Stromal cell of bone marrow (primary cell): ENCODE measurements around the gene WNT1.

Experiments
- DNase-seq: peaks from one replicate; pipeline ENCODE4 v3.0.0-alpha.2; 2012; ENCODE audit warnings: low read depth

Gene WNT1

GRCh38 chr12:49000346-49000745 lies 22.2 kb downstream of the WNT1 start:
- no peak for DNase-seq

- no peak for DNase-seq
These were observed 30.8 kb downstream of the WNT1 start for GRCh38 chr12:49008943-49009342.

GRCh38 chr12:49010092-49010668 lies 32.1 kb downstream of the WNT1 start:
- DNase-seq = no peak

GRCh38 chr12:49012739-49013138 lies 34.6 kb downstream of the WNT1 start:
- DNase-seq = no peak

DNA sequence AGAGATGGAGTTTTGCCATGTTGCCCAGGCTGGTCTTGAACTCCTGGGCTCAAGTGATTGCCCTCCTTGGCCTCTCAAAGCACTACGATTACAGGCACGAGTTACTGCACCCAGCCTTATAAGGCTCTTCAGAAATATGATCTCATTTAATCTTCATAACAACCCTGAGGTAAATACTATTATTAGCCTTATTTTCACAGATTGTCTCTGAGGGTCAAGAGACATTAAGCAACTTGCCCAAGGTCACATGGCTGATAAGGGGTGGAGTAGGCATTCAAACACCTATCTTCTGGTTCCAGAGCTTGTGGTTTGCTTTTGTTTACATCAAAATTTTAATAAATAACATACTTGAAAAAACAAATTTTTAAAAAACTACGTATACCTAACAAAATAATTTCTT lies 35.3 kb downstream of the WNT1 start:
- no peak for DNase-seq

DNA sequence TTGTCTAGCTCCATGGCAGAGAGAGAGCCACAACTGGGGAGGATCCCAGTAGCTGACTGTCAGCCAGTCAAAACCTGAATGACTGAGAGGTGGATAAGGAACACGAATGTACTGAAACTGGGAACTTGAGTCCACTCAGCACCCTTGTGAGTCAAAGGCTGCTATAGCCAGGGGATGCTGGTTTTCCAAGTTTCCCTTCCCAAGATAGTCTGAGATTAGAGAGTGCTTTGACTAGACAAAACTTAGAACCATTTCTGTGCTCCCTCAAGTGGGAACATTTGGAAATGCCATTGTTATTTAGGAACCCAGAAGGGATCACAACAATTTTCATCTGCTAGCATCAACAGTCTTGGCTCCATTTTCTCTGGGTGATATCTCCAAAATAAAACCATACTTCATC lies 36.4 kb downstream of the WNT1 start:
- DNase-seq = peak; percentile 48

DNA sequence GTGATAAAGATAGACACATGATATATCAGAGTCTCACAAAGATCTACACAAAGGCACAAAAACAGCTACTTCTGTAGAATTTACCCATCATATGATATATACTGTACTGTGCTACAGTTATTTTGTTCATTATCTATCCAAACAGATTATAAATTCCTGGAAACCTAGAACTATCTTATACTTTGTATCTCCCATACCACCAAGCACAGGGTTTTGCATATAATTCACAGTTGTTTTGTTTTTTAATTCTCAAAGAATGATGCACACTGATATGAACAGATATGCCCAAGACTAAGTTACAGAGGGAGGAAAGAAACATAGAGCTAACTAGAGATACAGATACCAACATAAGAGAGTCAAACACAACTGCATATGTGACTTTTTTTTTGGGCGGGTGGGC lies 37.1 kb downstream of the WNT1 start:
- DNase-seq = no peak

DNA sequence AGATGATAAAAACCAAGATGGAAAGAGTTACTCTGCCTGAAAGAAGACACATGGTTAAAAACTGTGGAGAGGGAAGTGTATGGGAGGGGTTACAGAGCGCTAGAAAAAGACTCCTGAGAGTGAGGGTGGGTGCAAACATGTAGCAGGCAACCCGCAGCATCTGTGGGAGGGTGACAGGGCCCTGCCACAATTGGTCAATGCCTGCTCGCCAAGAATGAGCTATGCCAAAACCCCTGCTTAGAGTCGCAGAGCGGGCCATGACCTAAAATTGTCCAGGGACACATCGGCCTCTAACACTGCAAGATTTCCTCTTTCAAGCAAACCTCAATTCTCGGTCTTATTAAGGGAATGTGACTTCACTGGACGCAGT lies 39.8 kb downstream of the WNT1 start:
- peak; percentile 28 for DNase-seq

GRCh38 chr12:49018261-49019119 lies 40.4 kb downstream of the WNT1 start, which contains the start of gene PRKAG1:
Gene PRKAG1, minus strand, starts transcription at chr12:49018776. Its CDS starts 36 bp downstream, at chr12:49018740.
- peak; percentile 94 for DNase-seq

DNA sequence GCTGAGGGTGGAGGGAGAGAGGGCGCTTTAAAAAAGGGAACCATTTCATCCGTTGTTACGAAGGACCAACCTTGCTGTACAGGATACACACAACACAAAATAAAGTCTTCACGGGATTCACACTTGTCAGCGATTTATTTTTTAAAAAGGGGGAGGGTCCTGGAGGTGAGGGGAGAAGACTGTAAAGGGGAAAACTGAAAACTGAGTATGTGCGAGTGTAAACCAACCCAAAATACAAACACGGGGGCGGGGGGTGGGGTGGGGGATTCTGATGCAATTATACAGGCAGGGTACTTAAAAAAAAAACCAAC lies 41.0 kb downstream of the WNT1 start:
- DNase-seq = no peak

DNA sequence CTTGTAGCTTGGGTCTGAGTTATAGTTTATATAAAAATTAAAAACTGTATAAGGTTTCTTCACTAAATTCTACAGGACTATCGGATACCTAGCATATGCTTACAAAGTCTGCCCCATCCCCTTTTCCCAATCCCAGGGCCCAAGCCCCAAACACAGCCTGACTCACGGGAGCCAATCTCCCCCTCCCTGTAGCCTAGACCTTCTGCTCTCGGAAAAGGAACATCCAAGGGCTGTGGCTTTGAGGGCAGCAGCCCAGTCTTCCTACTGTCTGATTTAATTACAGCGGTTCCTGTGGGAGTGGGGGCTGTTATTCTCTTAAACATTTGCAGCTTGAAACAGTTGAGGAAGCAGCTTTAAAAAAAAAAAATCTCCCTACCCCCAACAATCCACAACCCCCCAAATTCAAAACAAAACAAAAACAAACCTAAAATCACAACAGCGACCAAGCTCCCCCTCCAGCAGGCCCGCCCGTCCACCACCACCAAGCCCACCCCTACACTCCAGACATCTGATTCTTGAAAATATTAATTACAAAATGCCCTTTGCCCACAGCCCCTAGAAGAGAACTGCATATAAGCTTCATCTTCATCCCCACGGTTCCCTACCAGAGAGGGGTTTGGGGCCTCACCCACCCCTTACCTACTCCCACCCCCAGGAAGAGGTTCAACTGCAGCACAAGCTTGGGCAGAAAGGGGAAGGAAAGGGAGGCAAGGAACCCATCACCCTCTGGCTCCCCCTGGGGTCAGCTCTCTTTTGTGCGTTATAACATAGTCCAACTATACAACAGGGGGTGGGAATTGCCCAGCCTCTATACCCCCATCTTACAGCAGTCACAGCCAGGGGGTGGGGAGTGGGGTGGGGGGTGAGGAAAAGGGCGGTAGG lies 41.6 kb downstream of the WNT1 start:
- no peak for DNase-seq

DNA sequence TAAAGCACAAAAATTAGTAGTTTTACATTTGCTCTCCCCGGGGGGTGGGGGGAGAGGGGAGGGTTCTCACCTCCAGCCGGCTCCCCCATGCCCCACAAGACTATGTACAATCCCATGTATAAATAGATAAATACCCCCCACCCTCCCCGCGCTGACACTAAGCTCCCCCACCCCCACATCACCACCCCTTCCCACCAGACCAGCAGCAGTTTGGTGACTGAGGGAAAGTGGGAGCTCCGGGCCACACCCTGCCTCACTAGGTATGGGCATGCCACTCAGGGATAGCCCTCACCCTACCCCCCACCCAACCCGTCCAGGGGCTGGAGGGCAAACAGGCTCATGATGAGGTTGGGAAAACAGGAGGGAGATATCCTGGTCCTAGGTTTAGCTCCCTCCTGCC lies 42.3 kb downstream of the WNT1 start:
- DNase-seq = no peak

- DNase-seq = no peak
These were observed 43.3 kb downstream of the WNT1 start for GRCh38 chr12:49021292-49021915.

DNA sequence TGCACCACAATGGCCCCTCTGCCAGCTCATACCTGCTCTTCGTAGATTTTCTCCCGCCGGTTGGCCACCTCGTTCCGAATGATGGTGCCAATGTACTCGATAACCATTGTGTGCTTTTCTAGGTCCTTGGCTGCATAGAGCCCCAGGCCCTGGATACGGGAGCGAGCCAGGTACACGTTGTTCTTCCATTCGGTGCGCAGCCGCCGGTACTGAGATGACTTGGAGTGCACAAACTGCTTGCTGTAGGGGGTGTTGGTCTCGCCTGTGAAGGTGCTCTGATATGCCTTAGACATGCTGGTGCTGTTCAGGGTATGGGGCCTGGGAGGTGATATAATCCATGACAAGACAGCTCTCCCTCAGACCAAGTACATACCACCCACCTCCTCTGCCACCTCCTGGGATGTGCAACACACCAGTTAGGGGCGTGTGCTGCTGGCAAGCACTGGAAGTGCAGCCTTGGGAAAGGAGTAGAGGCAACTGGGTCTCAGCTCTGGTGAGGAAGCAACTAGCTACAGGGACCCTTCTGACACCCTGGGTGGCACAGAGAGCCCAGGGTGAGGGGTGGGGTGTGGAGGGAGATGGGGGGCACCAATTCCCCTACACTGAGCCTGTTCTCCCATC lies 44.5 kb downstream of the WNT1 start:
- no peak for DNase-seq

- DNase-seq = no peak
These were observed 45.7 kb downstream of the WNT1 start for GRCh38 chr12:49023812-49024211.

DNA sequence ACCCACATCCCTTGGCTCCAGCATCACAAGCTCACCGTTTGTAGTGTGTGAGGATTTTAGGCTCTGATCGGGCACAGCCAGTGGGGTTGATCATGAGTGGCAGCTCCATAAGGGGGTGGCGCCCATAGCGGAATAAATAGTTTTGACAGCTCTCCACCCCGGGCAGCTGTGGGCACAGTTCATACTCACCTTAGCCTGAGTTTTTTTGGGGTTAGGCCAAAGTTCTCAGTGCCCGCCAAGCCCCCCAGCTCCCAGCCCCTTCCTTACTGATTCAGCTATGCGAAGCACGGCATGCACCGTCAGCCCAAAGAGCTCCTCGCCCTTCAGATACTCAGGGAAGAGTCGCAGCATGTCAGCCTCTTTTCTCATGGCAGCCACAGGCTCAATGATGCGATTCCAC lies 46.4 kb downstream of the WNT1 start:
- DNase-seq = no peak

GRCh38 chr12:49025463-49025862 lies 47.3 kb downstream of the WNT1 start:
- no peak for DNase-seq

GRCh38 chr12:49026101-49026500 lies 48.0 kb downstream of the WNT1 start:
- no peak for DNase-seq

DNA sequence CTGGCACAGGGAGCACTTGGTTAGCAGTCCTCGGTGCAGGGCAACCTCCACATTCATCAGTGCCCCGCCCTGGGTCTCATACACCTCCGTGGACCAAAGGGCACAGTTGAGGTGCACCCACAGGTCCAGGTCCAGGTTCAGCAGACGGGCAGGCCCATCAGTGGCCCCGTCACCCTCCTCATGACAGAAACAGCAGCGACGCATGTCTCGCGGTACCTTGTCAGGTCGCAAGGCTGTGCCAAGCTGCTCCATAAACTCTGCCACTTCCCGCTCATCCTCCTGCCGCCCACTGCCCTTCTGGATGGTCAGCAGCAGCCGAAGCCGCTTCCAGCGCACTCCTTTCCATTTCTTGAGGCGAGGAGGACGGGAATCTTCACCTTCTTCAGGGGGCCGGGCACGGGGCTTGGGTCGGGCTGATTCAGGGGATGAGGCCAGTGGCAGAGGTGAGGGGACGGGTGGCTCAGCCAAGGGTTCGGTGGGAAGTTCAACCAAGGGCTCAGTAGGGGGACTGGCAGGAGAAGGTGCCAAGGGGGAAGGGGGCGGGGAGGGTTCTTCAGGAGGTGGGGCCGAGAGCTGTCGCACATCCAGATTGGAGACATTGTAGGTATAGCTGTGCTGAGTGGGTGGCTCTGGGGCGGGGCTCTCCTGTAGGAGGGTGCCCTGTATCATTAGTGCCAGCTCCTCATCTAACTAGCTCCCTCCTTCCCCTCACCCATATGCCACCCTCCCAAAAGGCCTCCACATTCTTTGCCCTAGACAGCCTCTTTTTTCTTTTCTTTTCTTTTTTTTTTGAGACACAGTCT lies 48.8 kb downstream of the WNT1 start:
- DNase-seq = no peak

- DNase-seq = no peak
These were observed 49.9 kb downstream of the WNT1 start for GRCh38 chr12:49027846-49028555.
